GM21825 (cell line): ENCODE data around the gene FANCE.
"Not testable (repeated sequence)": the region's sequence is repeated elsewhere in the genome, so short reads cannot be mapped to it uniquely, and the experiment has no call there.

Experiments
- ATAC-seq: cut with Tn5 transposase; IDR thresholded peaks from one replicate; pipeline ENCODE4 v1.9.1; 2021; ENCODE audit warnings: mild to moderate bottlenecking, moderate library complexity; ENCODE audit not compliant: unreplicated experiment

FANCE gene

GRCh38 chr6:35496036-35496840 lies 44.1 kb downstream of the FANCE start:
- ATAC-seq = no peak

- ATAC-seq = no peak
Measured at GRCh38 chr6:35496841-35497570, 44.9 kb downstream of the FANCE start, which contains the start of gene TEAD3. TEAD3 (minus strand) TSS chr6:35497079.

GRCh38 chr6:35497571-35498421 lies 45.7 kb downstream of the FANCE start:
- no peak for ATAC-seq

GRCh38 chr6:35498422-35499067 lies 46.4 kb downstream of the FANCE start:
- ATAC-seq = no peak

- no peak for ATAC-seq
Measured at GRCh38 chr6:35499372-35499771, 47.2 kb downstream of the FANCE start.

GRCh38 chr6:35500782-35501181 lies 48.6 kb downstream of the FANCE start:
- ATAC-seq = no peak

GRCh38 chr6:35501784-35502183 lies 49.6 kb downstream of the FANCE start:
- ATAC-seq = no peak

GRCh38 chr6:35503534-35503933 lies 51.4 kb downstream of the FANCE start:
- ATAC-seq = no peak

- no peak for ATAC-seq
Measured at GRCh38 chr6:35505999-35506412, 53.9 kb downstream of the FANCE start.

- no peak for ATAC-seq
Measured at GRCh38 chr6:35506536-35506935, 54.4 kb downstream of the FANCE start.

- ATAC-seq = no peak
Measured at GRCh38 chr6:35507221-35507620, 55.1 kb downstream of the FANCE start.

GRCh38 chr6:35508027-35508426 lies 55.9 kb downstream of the FANCE start:
- ATAC-seq = no peak

- ATAC-seq = no peak
Measured at GRCh38 chr6:35508542-35508941, 56.4 kb downstream of the FANCE start.

GRCh38 chr6:35510916-35511561 lies 58.9 kb downstream of the FANCE start:
- no peak for ATAC-seq

GRCh38 chr6:35511562-35511941 lies 59.4 kb downstream of the FANCE start:
- no peak for ATAC-seq

GRCh38 chr6:35512006-35512405 lies 59.9 kb downstream of the FANCE start:
- ATAC-seq = no peak

- no peak for ATAC-seq
Measured at GRCh38 chr6:35512740-35513139, 60.6 kb downstream of the FANCE start, which contains the start of gene TULP1. TULP1 (minus strand) TSS chr6:35512896; CDS start chr6:35512858, 38 bp downstream.

GRCh38 chr6:35514587-35514986 lies 62.4 kb downstream of the FANCE start:
- ATAC-seq = no peak

- ATAC-seq = not testable (repeated sequence)
Measured at GRCh38 chr6:35515939-35516338, 63.8 kb downstream of the FANCE start.
